Stimulated activated CD4-positive, alpha-beta T cell treated with anti-CD3 and anti-CD28 coated beads, Interleukin-4, amount 100 ng/mL, for 24 hours (primary cell): ENCODE data around the gene SLC6A20.

Experiments
- DNase-seq: peaks from one replicate; pipeline ENCODE4 v3.0.0-alpha.2; 2020

SLC6A20 gene

DNA sequence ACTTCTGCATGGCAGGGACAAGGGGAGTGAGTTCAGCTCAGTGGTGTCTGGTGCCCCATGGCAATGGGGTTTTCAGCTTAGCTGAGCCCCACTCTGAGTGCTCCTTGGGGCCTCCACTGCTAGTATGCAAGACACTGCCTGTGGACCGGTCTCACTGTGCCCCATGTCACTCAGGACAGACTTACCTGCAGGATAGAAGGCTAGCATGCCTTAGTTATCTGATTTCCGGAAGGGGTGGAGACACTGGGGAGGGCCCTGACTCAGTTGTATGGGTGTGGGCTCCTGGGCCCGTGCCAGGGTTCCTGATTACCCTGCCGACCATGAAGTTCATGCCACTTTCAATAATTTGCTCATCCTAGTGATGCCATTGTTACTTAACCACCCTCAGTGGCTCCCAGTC, 4.3 kb upstream of the SLC6A20 start:
- no peak for DNase-seq

GRCh38 chr3:45799586-45799985, 3.2 kb upstream of the SLC6A20 start:
- DNase-seq = no peak

DNA sequence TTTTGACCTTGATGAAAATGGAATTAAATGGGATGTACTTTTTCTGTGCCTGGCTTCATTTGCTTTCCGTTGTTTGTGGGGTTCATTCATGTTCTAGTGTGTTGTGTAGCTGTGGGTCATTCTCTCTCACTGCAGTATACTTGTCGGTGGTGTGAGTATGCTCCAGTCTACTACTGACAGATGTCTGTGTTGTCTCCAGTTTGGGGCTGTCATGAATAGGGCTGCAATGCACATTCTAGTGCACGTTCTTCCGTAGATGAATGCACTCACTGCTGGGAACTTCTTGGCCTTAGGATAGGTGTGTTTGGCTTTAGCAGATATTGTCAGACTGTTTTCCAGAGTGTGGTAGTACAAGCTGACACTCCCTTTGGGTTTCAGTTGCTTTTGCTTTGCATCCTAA, 1.7 kb upstream of the SLC6A20 start:
- DNase-seq = no peak

- DNase-seq = no peak
Observed at GRCh38 chr3:45796902-45797637, 734 bp upstream of the SLC6A20 start.

GRCh38 chr3:45795509-45795881, 841 bp downstream of the SLC6A20 start:
- DNase-seq = no peak

DNA sequence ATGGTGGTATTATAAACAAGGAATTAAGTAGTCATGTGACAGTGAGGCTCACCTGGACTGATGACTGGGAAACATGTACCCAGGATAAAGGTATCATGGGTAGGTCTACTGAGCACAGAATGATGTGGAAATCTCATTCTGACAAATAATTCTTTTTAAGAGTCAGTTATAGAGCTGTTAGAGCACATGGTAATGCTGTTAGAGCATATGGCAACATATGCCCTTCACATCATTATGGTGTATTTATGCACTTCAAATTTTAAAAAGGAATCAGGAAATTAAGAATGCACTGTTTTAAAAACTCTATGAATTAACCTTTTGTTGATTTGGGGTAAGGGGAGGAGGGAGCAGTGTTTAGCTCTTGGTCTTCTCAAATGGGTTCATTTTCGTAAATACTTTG, 1.7 kb downstream of the SLC6A20 start:
- DNase-seq = no peak

- no peak for DNase-seq
Observed at GRCh38 chr3:45794177-45794560, 2.2 kb downstream of the SLC6A20 start.

GRCh38 chr3:45793482-45794176, 2.7 kb downstream of the SLC6A20 start:
- no peak for DNase-seq

- no peak for DNase-seq
Observed at GRCh38 chr3:45792516-45793172, 3.7 kb downstream of the SLC6A20 start.

DNA sequence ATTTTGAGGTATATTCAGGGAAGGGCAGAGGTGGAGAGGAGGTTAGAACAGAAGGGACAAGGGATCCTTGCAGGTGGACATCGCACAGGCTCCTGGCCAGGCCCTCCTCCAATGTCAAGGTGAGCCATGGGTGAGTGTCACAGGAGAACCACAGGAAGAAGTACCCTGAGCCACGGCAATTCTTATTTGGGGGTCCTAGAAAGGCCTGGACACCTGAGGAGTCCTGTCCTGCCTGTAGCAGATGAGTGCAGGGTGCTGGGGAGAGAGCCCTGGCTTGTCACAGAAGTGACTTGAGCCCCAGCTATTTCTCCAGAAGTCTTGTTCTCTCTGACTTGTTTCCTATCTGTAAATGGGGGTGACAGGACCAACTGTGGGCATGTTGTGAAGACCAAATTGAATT, 4.3 kb downstream of the SLC6A20 start:
- no peak for DNase-seq

DNA sequence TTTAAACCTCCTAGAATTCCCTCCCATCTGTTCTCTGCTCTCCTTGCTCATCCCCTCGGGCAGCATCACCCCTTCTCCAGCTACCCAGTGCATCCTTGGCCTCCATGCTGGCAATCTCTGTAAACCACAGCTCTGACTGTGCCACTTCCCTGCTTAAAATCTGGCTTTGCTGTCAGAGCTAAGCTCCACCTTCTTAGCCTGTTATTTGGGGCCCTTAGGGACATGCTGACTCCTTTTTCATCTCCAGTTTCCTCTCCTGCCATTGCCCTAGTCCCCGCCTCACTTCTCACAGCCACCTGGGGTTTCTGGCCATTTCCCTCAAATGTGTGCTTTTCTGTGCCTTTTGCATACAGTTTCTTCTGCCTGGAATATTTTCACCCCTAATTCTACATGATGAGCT, 5.7 kb downstream of the SLC6A20 start:
- no peak for DNase-seq

DNA sequence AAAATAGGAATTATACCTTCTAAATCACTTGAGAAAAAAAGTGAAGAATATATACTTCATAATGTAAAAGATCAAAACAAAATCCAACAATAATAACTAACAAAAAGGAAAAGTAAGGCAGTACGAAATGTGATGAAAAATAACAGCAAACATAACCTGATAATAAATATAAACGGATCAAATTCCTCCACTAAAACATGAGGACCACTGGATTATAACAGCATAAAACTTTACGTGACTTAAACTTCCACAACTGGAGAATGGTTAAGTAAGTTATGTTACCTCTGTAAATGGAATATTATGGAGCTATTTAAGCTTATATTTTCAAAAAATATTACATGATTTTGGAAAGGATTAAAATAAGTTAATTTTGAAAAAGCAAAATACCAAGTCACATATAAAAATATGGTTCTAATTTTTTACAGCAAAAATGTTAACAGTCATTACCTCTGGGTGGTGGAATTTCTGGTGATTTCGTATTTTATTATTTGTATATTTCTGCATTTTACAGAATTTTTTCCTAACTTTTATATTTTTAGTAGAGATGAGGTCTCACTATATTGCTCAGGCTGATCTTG, 7.0 kb downstream of the SLC6A20 start:
- no peak for DNase-seq

DNA sequence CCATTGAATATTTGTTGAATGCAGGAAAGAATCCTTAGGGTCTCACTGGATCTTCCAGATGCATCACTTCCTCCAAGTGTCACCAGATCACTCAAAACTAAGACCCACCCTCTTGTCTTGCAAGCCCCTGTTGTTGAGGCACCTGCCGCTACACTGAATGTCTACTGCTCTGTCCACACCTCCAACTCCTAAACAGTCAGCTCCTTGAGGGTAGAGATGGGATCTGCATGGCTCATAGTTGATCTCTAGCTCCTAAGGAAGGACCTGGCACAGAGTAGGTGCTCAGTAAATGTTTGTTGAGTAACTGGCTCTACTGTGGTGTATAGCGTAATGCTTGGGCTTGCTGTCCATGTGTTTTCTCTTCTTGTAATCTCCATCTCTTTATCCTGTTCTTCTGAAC, 8.8 kb downstream of the SLC6A20 start:
- DNase-seq = no peak

GRCh38 chr3:45786801-45787495, 9.4 kb downstream of the SLC6A20 start:
- no peak for DNase-seq

DNA sequence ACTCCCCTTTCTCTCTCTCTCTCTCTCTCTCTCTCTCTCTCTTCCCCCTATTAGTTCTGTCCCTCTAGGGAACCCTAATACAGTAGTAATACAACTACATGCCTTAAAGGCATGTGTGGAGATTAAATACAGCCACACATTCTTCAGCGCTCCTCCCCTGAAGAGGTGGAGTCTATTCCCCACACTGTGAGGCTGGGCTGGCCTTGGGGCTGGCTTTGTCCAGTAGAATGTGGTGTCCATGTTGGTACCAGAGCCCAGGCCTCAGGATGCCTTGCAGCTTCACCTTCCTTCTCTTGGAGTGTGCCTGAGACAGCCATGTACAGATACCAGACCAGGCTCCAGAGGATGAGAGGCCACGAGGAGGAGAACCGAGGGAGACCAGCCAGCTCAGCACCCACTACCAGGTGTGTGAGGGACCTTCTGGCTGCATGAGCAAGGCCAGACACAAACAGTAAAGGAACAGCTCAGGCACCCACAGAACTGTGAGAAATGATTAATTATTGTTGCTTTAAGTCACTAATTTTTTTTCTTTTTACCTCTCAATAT, 10.7 kb downstream of the SLC6A20 start:
- DNase-seq = no peak

GRCh38 chr3:45783667-45784066, 12.7 kb downstream of the SLC6A20 start:
- no peak for DNase-seq

DNA sequence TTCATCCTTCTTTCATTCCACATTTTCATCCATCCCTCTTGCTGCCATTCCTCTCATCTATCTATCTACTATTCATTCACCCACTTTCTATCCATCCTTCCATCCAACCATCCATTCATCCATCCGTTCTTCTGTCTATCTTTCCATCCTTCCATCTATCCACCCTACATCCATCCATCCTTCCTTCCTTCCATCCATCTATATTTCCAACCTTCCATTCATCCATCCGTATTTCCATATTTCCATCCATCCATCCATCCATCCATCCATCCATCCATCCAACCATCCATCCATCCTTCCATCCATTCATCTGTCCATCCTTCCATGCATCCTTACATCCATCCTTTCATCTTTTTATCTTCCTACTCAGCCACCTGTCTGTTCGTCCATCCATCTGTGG, 14.0 kb downstream of the SLC6A20 start:
- no peak for DNase-seq

DNA sequence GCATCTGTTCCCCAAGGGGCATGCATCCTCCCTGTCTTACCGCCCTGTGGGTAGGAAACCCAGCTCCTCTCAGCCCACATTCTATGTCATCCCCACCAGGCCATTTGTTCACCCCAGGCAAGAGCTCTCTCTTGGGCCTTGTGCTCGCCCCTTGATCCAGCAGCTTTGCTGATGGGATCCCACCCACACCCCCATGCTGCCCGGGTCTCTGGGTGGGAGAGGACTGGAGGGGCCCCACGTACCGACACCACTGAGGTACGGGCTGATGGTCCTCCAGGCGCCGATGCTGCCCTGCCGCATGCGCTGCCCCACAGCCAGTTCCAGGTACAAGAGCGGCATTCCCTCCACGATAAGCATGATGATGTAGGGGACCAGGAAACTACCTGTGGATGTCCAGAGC, 14.5 kb downstream of the SLC6A20 start:
- no peak for DNase-seq

- DNase-seq = no peak
Observed at GRCh38 chr3:45781271-45781670, 15.1 kb downstream of the SLC6A20 start.

- DNase-seq = no peak
Observed at GRCh38 chr3:45779746-45780735, 16.3 kb downstream of the SLC6A20 start.

GRCh38 chr3:45778761-45779201, 17.6 kb downstream of the SLC6A20 start:
- DNase-seq = no peak
